ENCODE results near the gene DNAJC2.

GRCh38 chr7:103391976-103392375 lies 47.4 kb upstream of the DNAJC2 start:
- TF ChIP-seq CTCF (IDR thresholded peaks at IDR 0.05; ENCODE audit: low read length) = no peak
- TF ChIP-seq EZH2 (IDR thresholded peaks at IDR 0.05; ENCODE audit: borderline replicate concordance, low read length) = no peak
